ENCODE data around the gene SAMSN1. TPM values are rescaled to one million over a fixed set of nuclear protein-coding genes. Genes with fewer than 3 reads are reported as not detected.

Gene SAMSN1
- total RNA-seq, 4 donors from 2014 or later: 4.9 to 62.7 (median 19.6) TPM

GRCh38 chr21:14527696-14528652 lies 18.1 kb downstream of the SAMSN1 start:
- TF ChIP-seq, protein P1, sequence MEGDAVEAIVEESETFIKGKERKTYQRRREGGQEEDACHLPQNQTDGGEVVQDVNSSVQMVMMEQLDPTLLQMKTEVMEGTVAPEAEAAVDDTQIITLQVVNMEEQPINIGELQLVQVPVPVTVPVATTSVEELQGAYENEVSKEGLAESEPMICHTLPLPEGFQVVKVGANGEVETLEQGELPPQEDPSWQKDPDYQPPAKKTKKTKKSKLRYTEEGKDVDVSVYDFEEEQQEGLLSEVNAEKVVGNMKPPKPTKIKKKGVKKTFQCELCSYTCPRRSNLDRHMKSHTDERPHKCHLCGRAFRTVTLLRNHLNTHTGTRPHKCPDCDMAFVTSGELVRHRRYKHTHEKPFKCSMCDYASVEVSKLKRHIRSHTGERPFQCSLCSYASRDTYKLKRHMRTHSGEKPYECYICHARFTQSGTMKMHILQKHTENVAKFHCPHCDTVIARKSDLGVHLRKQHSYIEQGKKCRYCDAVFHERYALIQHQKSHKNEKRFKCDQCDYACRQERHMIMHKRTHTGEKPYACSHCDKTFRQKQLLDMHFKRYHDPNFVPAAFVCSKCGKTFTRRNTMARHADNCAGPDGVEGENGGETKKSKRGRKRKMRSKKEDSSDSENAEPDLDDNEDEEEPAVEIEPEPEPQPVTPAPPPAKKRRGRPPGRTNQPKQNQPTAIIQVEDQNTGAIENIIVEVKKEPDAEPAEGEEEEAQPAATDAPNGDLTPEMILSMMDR (IDR thresholded peaks at IDR 0.05; ENCODE audit: low read depth): no peak

- TF ChIP-seq, protein P1 (IDR thresholded peaks at IDR 0.05; ENCODE audit: low read depth): no peak
Measured at GRCh38 chr21:14526836-14527695, 19.0 kb downstream of the SAMSN1 start.

DNA sequence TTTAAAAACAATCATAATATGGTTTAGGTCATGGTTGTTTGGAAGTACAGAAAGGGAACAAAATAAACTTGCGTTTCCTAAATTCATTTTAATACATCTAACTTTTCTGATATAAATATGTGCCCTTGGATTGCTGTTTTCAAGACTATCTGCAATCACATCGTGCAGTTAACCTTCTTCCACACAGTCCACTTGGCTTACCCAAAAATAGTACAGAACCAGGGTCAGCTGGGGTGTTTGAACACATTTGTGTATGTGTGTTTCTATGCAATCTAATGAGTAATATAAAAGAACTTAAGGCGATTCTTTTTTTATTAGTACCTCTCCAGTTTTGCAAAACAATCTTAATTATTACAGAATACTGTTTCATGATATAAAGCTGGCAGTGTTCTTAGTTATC lies 19.9 kb downstream of the SAMSN1 start:
- TF ChIP-seq, protein P1 (IDR thresholded peaks at IDR 0.05; ENCODE audit: low read depth): no peak

DNA sequence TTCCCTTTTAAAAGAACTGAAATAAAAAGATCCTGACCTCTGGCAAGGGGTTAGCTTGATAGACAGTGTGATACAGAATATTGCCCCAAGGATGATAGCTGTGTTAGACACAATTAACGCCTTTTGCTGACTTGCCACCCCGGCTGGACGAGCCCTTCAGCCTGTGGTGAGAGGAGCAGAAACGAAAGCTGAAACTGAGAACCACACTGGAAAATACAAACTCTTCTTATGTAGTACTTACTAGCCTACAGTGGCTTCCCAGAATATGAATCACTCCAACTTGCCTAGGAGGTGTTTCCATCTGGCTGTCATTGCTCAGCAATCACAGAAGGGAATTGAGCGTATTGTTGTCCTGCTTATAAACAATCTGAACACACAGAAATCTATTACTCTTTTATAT lies 22.9 kb downstream of the SAMSN1 start:
- TF ChIP-seq, protein P1 (IDR thresholded peaks at IDR 0.05; ENCODE audit: low read depth): no peak

DNA sequence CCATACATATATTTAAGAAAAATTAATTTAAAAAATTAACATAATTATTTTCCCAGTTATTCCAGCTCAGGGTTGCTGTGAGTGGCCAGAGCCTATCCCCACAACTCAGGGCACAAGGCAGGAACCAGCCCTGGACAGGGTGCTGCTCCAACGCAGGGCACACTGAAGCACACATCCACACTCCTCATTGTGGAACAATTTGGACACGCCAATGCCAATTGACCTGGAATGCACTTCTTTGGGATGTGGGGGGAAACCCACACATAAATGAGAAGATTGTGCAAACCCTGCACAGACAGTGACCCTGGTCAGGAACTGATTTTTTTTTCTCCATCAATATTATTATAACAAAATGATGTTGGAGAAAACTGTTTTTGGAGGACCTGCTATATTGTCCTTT lies 23.4 kb downstream of the SAMSN1 start:
- TF ChIP-seq, protein P1 (IDR thresholded peaks at IDR 0.05; ENCODE audit: low read depth): no peak

DNA sequence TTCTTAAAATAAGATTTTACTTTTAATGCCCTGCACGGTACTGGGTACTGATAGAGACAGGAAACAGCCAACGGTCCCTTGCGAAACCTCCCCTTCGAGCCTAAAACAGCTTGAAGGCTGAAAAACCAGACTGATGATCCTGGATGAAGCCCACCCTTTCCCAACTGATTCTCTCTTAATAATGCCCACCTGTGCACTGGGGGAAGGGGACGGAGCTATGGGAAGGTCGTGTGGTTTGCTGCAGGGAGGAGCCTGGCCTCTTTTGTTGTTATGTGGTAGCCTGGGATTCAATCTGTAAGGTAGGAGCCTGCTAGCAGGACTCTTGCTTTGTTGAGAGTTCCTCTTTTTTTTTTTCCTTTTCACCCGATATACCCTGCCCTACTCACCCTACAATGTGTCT lies 25.6 kb downstream of the SAMSN1 start:
- TF ChIP-seq, protein P1 (IDR thresholded peaks at IDR 0.05; ENCODE audit: low read depth): no peak

DNA sequence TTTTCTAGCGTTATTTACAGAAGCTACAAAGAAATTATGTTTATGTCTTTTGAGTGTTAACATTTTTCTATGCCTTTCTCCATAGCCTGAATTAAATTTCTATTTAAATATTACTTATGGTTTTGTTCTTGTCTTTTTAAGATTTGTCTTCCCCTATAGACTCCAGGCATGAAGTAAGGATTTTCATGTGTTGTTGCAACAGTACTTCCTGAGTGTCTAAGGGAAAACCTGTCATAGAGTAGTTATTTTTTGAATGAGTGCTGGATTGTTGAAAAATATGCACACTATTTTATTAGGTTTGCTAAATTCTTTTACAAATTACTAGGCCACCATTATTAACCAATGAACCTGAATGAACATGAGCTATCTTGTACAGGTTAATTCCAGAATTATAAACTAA lies 27.1 kb downstream of the SAMSN1 start:
- TF ChIP-seq, protein P1 (IDR thresholded peaks at IDR 0.05; ENCODE audit: low read depth): no peak
